Panc1 (cell line): ENCODE results near the gene RGPD5. TPM values are rescaled to one million over a fixed set of nuclear protein-coding genes. Genes with fewer than 3 reads are reported as not detected.
"Not testable (repeated sequence)": the region's sequence is repeated elsewhere in the genome, so short reads cannot be mapped to it uniquely, and the experiment has no call there.

ENCODE experiments used
- ATAC-seq: fragments of 200-7000 bp; cut with Tn5 transposase; 2 replicates; pipeline ENCODE4 v1.9.1; 2020; ENCODE audit warnings: mild to moderate bottlenecking, moderate library complexity
- BruUV-seq: library from RNA; stranded (reverse); fragments of 400-500 nt; replicated peaks from 2 replicates; lab custom pipeline; 2021; lab: Mats Ljungman, UMichigan
- CTCF ChIA-PET: fragments of 300-600 bp; sonication (Branson Sonifier 250); formaldehyde crosslinking; loops from one replicate; lab custom pipeline; 2022; ENCODE audit warnings: antibody characterized with exemption; lab: Charles Lee
- POLR2A ChIA-PET: fragments of 300-600 bp; sonication (Branson Sonifier 250); formaldehyde crosslinking; loops from one replicate; lab custom pipeline; 2022; ENCODE audit warnings: antibody characterized with exemption; lab: Charles Lee
- DNase-seq: peaks from one replicate; pipeline ENCODE4 v3.0.0-alpha.2; 2010; ENCODE audit warnings: low read depth, low spot score
- H3K27ac ChIP-seq: 2 replicates; pipeline ENCODE4 v1.5.1; 2011; ENCODE audit warnings: mild to moderate bottlenecking, low read length, inconsistent platforms
- H3K27me3 ChIP-seq: fragments of 200-500 bp; sonication (Bioruptor generic); 2 replicates; pipeline ENCODE4 v1.6.0; 2014; ENCODE audit warnings: low read length, inconsistent platforms; ENCODE audit not compliant: control insufficient read depth, insufficient read depth
- H3K36me3 ChIP-seq: fragments of 200-500 bp; sonication (Bioruptor generic); 2 replicates; pipeline ENCODE4 v1.5.1; 2014; ENCODE audit warnings: inconsistent platforms, mild to moderate bottlenecking, low read length, moderate library complexity; ENCODE audit not compliant: control insufficient read depth, insufficient read depth
- H3K4me1 ChIP-seq: 2 replicates; pipeline ENCODE4 v1.5.1; 2011; ENCODE audit warnings: inconsistent platforms, mild to moderate bottlenecking, low read length, moderate library complexity; ENCODE audit not compliant: control insufficient read depth, insufficient read depth
- H3K4me3 ChIP-seq, 2 experiments: 2 replicates each; pipeline ENCODE4 v1.5.1; 2011 to 2012; ENCODE audit warnings: low read depth in 2 of 2, low read length in 2 of 2, mild to moderate bottlenecking in 2 of 2, inconsistent platforms in 1 of 2, moderate library complexity in 1 of 2
- H3K9me3 ChIP-seq: fragments of 200-500 bp; sonication (Bioruptor generic); 2 replicates; pipeline ENCODE4 v1.5.1; 2014; ENCODE audit warnings: low read depth, mild to moderate bottlenecking, inconsistent platforms, low read length, moderate library complexity; ENCODE audit not compliant: control insufficient read depth, insufficient read depth
- in situ Hi-C: cut with HindIII; loops from 2 replicates; pipeline ENCODE4 v1.10.0; 2016; ENCODE audit warnings: low sequenced_read_pairs, low pct_unique_long_range_greater_than_20kb
- intact Hi-C: fragments of 100-400 bp; cut with micrococcal nuclease; formaldehyde crosslinking; loops from one replicate; pipeline ENCODE4 v1.10.0; 2022; ENCODE audit not compliant: unreplicated experiment
- total RNA-seq: library from RNA; stranded (reverse); gene quantifications from one replicate; pipeline ENCODE4 v1.2.1, GENCODE V29; 2021; ENCODE audit not compliant: unreplicated experiment

Gene RGPD5
- total RNA-seq, 1 experiment from 2014 or later: 97.9 TPM

DNA sequence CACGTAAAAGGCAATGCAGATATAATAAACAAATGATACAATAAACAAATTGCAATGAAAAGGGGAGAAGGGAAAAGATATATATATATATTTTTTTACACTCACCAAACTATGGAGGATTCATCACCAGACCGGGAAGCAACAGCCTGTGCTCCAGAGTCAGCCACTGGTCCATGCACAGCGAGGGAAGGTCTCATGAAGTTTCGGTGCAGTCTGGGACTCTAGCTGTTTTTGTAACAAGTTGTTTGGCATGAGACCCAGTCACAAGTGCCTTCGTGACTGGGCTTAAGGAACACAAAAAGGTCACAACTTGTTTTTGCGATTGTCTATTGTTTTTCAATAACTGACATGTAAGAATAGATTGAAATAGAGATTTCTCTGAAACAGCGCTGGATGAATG, 99.6 kb downstream of the RGPD5 start:
- H3K9me3 ChIP-seq, in situ Hi-C loops, POLR2A ChIA-PET, H3K4me1 ChIP-seq, BruUV-seq, H3K27ac ChIP-seq, CTCF ChIA-PET, ATAC-seq, intact Hi-C loops, H3K36me3 ChIP-seq, DNase-seq, H3K27me3 ChIP-seq, H3K4me3 ChIP-seq: not testable (repeated sequence)

DNA sequence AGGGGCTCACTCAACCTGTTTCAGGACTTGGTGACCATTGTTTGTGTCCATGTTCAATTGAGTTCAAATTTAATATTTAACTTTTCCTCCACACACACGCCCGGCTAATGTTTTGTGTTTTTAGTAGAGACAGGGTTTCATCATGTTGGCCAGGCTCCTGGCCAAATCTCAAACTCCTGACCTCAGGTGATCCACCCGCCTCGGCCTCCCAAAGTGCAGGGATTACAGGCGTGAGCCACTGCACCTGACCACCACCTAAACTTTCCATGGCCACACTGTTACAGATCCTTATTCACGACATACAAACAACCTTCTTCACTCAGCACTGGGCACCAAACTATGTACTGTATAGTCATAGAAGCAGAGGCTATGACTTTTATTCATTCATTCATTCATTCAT, 100.0 kb downstream of the RGPD5 start:
- intact Hi-C loops, H3K27ac ChIP-seq, H3K36me3 ChIP-seq, H3K4me3 ChIP-seq, in situ Hi-C loops, POLR2A ChIA-PET, H3K4me1 ChIP-seq, DNase-seq, CTCF ChIA-PET, H3K9me3 ChIP-seq, ATAC-seq, BruUV-seq, H3K27me3 ChIP-seq: not testable (repeated sequence)

DNA sequence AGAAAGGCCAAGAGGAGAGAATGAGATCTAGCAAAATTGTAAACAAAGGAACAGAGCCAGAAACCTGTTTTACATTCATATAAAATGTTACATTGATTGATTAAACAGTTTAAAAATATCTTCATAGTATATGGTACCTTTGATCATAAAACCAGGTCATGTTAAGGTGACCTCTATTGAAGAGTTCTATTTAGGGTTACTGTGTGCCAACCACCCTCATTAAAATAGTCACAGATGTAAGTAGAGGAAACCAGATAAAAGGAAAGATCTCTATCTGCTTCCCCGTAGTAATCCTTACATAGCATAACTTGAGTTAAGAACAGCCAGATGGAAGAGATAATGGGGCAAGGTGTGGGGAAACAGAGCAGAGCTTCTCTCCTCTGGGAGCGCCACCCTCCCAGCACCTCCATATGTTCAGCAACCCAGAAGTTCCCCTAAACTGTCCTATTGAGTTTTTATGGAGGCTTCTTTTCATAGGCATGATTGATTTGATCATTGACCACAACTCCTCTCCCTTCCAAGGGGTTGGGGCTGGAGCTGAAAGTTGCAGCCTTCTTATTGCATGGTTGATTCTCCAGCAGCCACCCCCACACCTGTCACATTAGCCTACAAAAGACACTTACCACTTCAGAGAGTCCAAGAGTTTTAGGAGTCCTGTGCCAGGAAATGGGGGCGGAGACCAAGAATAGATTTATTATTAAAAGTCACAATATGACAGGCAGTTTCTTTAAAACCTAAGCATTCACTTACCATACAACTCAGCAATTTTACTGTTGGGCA, 101.2 kb downstream of the RGPD5 start:
- H3K27ac ChIP-seq, DNase-seq, H3K36me3 ChIP-seq, POLR2A ChIA-PET, H3K27me3 ChIP-seq, CTCF ChIA-PET, H3K4me3 ChIP-seq, in situ Hi-C loops, intact Hi-C loops, H3K4me1 ChIP-seq, H3K9me3 ChIP-seq, ATAC-seq, BruUV-seq: not testable (repeated sequence)

DNA sequence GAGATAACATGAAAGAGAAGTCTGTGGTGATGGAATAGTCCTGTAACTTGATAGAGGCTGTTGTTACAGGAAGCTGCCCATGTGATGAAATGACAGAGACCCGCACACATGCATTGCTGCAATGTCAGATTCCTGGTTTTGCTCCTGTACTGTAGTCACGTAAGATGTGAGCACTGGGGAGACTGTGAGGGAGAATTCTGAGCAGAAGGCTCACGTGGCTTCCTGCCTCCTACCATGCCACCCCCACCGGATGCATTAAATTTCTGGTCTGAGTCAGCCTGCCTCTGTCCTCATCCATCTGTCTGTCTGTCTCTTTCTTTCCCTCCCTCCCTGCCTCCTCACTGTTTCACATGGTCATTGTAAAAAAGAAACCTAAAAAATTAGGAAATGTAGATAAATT, 102.1 kb downstream of the RGPD5 start:
- POLR2A ChIA-PET, H3K27me3 ChIP-seq, BruUV-seq, H3K4me1 ChIP-seq, H3K4me3 ChIP-seq, H3K36me3 ChIP-seq, H3K9me3 ChIP-seq, CTCF ChIA-PET, H3K27ac ChIP-seq, DNase-seq, intact Hi-C loops, in situ Hi-C loops: not testable (repeated sequence)
- peak; percentile 47; the same call in 1 of the 2 replicates for ATAC-seq

DNA sequence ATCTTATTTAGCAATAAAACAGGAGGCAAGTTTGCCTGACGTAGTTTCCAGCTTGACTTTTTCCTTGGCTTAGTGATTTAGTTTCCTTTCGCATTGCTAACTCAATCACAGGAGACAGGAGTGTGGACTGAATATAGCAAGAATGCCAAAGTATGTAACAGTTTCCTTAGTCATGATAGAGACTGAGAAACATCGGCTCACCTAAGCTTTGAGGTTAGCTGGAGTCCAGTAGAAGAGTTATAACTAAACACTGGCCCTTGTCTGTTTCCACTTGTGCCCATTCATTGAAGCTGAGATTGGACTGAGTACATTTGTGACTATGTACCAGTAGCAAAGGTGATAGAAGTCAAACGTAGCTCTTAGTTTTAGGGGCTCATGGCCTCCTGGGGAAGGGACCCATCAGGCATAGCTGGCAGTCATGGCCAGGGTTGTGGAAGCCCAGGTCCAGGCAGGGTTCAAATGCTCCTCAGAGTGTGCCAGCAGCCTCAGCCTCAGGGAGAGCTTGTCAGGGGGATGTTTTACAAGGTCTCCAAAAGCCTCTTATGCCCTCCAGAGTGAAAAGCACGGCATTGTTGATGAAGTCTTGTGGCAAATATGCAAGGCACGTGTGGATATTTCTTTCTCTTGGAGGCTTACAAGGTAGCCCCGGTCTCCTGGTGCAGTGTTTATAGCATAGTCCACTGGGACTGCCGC, 103.8 kb downstream of the RGPD5 start:
- DNase-seq: not testable (repeated sequence)

DNA sequence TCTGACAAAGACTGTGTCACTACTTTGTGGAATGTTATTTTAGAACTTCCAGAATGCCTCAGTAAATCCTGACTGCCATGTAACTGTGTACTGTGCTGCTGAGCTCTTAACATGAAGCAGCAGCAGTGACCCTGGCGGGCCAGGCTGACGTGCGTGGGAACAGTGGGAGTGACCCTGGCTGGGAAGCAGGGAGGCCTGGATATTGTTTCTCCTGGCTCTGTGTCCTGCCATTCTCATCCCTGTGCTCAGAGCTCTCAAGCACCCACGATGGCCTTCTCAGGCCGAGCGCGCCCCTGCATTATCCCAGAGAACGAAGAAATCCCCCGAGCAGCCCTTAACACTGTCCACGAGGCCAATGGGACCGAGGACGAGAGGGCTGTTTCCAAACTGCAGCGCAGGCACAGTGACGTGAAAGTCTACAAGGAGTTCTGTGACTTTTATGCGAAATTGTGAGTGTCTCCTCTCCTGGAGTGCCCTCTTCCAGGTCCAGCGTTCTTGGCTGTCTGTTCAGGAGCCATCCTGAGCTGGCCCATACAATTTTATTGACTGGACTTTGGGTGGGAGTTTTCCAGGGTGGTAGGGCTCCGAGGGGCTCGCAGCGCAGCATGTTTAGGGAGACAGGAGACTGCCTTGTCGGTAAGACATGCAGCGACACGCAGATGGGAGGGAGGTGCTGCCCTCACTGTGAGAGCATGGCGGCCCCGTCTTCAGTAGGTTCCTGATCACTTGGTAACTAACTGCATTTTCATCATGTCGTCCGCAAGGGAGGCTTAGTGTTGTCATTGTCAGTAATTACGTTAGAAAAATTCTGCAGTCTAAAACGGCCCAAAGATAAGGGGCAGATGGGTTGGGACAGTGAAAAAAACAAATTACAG, 104.6 kb downstream of the RGPD5 start, which contains the start of gene LIMS3:
TSS of gene LIMS3 (plus strand) at position 227 of the 875 bp plus-strand sequence. CDS start at position 268, 41 bp downstream.
- H3K9me3 ChIP-seq, BruUV-seq, H3K4me3 ChIP-seq, H3K4me1 ChIP-seq, H3K36me3 ChIP-seq, intact Hi-C loops, CTCF ChIA-PET, H3K27me3 ChIP-seq, H3K27ac ChIP-seq, POLR2A ChIA-PET, DNase-seq, in situ Hi-C loops: not testable (repeated sequence)
- ATAC-seq: peak; percentile 77

More for the DNA sequence above, 103.8 kb downstream of the RGPD5 start:
- POLR2A ChIA-PET, H3K27ac ChIP-seq, intact Hi-C loops, H3K9me3 ChIP-seq, CTCF ChIA-PET, H3K36me3 ChIP-seq, H3K27me3 ChIP-seq, BruUV-seq, H3K4me3 ChIP-seq, in situ Hi-C loops, H3K4me1 ChIP-seq: not testable (repeated sequence)
- peak; percentile 56 for ATAC-seq

DNA sequence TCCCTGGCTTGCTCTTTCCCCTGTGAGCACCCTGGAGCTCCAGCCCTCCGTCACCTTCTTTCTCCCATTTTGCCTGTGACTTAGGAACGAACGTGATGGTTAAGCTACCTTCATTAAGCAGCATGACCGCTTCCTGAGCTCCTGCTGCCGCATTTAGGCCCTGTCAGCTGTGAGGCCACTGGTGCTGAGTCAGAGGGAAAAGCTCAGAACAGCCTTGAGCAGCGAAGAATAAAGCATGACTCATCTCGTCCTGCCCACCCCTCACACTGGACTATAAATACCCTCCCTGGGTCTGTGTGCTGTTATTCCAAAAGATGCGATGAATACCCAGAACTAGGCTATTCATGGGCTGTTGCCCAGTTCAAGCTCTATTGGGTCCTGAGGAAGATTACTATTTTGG, 111.7 kb downstream of the RGPD5 start:
- in situ Hi-C loops: not testable (repeated sequence)

More for the DNA sequence above, 111.7 kb downstream of the RGPD5 start:
- H3K27me3 ChIP-seq, BruUV-seq, H3K36me3 ChIP-seq, H3K4me3 ChIP-seq, intact Hi-C loops, H3K9me3 ChIP-seq, H3K27ac ChIP-seq, POLR2A ChIA-PET, DNase-seq, CTCF ChIA-PET, H3K4me1 ChIP-seq: not testable (repeated sequence)
- peak; percentile 87 for ATAC-seq
